ENCODE results near the gene SMURF1.

Gene SMURF1

GRCh38 chr7:99141841-99142726 is 1.8 kb downstream of the SMURF1 start:
- peak; percentile 91 for DNase-seq

- no peak for DNase-seq
Observed at GRCh38 chr7:99141334-99141733, 2.6 kb downstream of the SMURF1 start.

GRCh38 chr7:99140813-99141212 is 3.1 kb downstream of the SMURF1 start:
- no peak for DNase-seq

- no peak for DNase-seq
Observed at GRCh38 chr7:99139036-99139435, 4.9 kb downstream of the SMURF1 start.

GRCh38 chr7:99137411-99138180 is 6.3 kb downstream of the SMURF1 start:
- DNase-seq = peak; percentile 87

- no peak for DNase-seq
Observed at GRCh38 chr7:99135938-99136337, 8.0 kb downstream of the SMURF1 start.

- no peak for DNase-seq
Observed at GRCh38 chr7:99133766-99134564, 9.9 kb downstream of the SMURF1 start.

GRCh38 chr7:99132595-99133321 is 11.2 kb downstream of the SMURF1 start:
- no peak for DNase-seq

GRCh38 chr7:99131290-99131689 is 12.6 kb downstream of the SMURF1 start:
- no peak for DNase-seq

GRCh38 chr7:99129536-99129935 is 14.4 kb downstream of the SMURF1 start:
- no peak for DNase-seq

- no peak for DNase-seq
Observed at GRCh38 chr7:99129001-99129400, 14.9 kb downstream of the SMURF1 start.

- no peak for DNase-seq
Observed at GRCh38 chr7:99128076-99128950, 15.6 kb downstream of the SMURF1 start.

- DNase-seq = peak; percentile 67
Observed at GRCh38 chr7:99127636-99128035, 16.3 kb downstream of the SMURF1 start.

GRCh38 chr7:99126921-99127553 is 16.9 kb downstream of the SMURF1 start:
- DNase-seq = peak; percentile 48

- DNase-seq = no peak
Observed at GRCh38 chr7:99125505-99125865, 18.4 kb downstream of the SMURF1 start.

- DNase-seq = peak; percentile 42
Observed at GRCh38 chr7:99124751-99125504, 19.0 kb downstream of the SMURF1 start.

- DNase-seq = no peak
Observed at GRCh38 chr7:99124236-99124635, 19.7 kb downstream of the SMURF1 start.

- peak; percentile 76 for DNase-seq
Observed at GRCh38 chr7:99123571-99124033, 20.3 kb downstream of the SMURF1 start.

GRCh38 chr7:99122762-99123161 is 21.1 kb downstream of the SMURF1 start:
- DNase-seq = no peak
